K562 (cell line): Measurements from ENCODE around the gene IGF2R. TPM values are rescaled to one million over a fixed set of nuclear protein-coding genes. Genes with fewer than 3 reads are reported as not detected.

Experiments
- ATAC-seq: fragments of 200-7000 bp; cut with Tn5 transposase; 3 replicates; pipeline ENCODE4 v1.9.1; 2020; ENCODE audit warnings: moderate library complexity
- BruUV-seq: library from RNA; stranded (reverse); fragments of 400-500 nt; replicated peaks from 2 replicates; lab custom pipeline; 2021; lab: Mats Ljungman, UMichigan
- CTCF ChIA-PET: fragments of 300-600 bp; formaldehyde crosslinking; extraction: SDS; loops from one replicate; lab custom pipeline; 2021; ENCODE audit warnings: low intra/inter-chr PET ratio; lab: Yijun Ruan, JAX
- POLR2A ChIA-PET: fragments of 300-600, 350-650 bp; sonication (Branson Sonifier 250); formaldehyde crosslinking; extraction: SDS; loops from one replicate; lab custom pipeline; 2021; ENCODE audit warnings: antibody characterized with exemption, inconsistent platforms; lab: Yijun Ruan, JAX
- DNase-seq, 4 experiments: peaks; one replicate each; pipeline versions ENCODE4 v3.0.0 to v3.0.0-alpha.2; 2011 to 2018; ENCODE audit warnings: low spot score in 3 of 4, mixed read lengths in 3 of 4; ENCODE audit errors: extremely low read depth in 1 of 4
- FAIRE-seq: peaks from 2 replicates; lab custom pipeline; 2011; peaks lifted over from hg19 to GRCh38; lab: Jason Lieb, UNC
- H2AFZ ChIP-seq: 2 replicates; pipeline ENCODE4 v1.6.0; 2011; ENCODE audit warnings: low read depth, low read length, control low read depth, inconsistent platforms
- H3K27ac ChIP-seq: fragments of 200-600 bp; 3 replicates; pipeline ENCODE4 v1.8.0; 2011; ENCODE audit warnings: low read depth, mild to moderate bottlenecking, control low read depth, inconsistent platforms, low read length, moderate library complexity, mixed read lengths; ENCODE audit errors: extremely low read depth
- H3K27me3 ChIP-seq, 2 experiments: fragments of 300-600 bp in 1 of 2; 2 replicates in 1 of 2; 3 replicates in 1 of 2; pipeline versions ENCODE4 v1.6.0 to v1.8.0; 2011; ENCODE audit warnings: inconsistent platforms in 2 of 2, low read length in 2 of 2, mild to moderate bottlenecking in 1 of 2, mixed read lengths in 1 of 2, moderate library complexity in 1 of 2; ENCODE audit not compliant: control insufficient read depth in 2 of 2, insufficient read depth in 2 of 2
- H3K36me3 ChIP-seq: fragments of 300-600 bp; 3 replicates; pipeline ENCODE4 v1.8.0; 2011; ENCODE audit warnings: mild to moderate bottlenecking, low read length, inconsistent platforms; ENCODE audit not compliant: control insufficient read depth, insufficient read depth
- H3K4me1 ChIP-seq, 2 experiments: fragments of 200-600 bp in 1 of 2; replicated peaks in 1 of 2; 2 replicates in 1 of 2; 3 replicates in 1 of 2; pipeline versions ENCODE4 v1.5.1 to v1.8.0; 2011; ENCODE audit warnings: inconsistent platforms in 2 of 2, low read length in 2 of 2, mild to moderate bottlenecking in 1 of 2, mixed read lengths in 1 of 2, moderate library complexity in 1 of 2; ENCODE audit not compliant: control insufficient read depth in 2 of 2, insufficient read depth in 2 of 2
- H3K4me2 ChIP-seq: 2 replicates; pipeline ENCODE4 v1.6.1; 2011; ENCODE audit warnings: low read length, control low read depth, inconsistent platforms, mixed read lengths; ENCODE audit not compliant: insufficient read depth
- H3K4me3 ChIP-seq: fragments of 200-600 bp; sonication (generic), shearing (Covaris generic); 2 replicates; pipeline ENCODE4 v1.5.1; 2016; ENCODE audit warnings: control low read depth, inconsistent platforms
- H3K79me2 ChIP-seq: fragments of 200-600 bp; 3 replicates; pipeline ENCODE4 v1.8.0; 2011; ENCODE audit warnings: low read length, inconsistent platforms; ENCODE audit not compliant: control insufficient read depth, insufficient read depth
- H3K9ac ChIP-seq, 2 experiments: 2 replicates each; pipeline versions ENCODE4 v1.6.0 to v1.6.1; 2011; ENCODE audit warnings: low read depth in 2 of 2, low read length in 2 of 2, control low read depth in 1 of 2, inconsistent platforms in 1 of 2, mild to moderate bottlenecking in 1 of 2, mixed read lengths in 1 of 2; ENCODE audit not compliant: insufficient read depth in 1 of 2
- H3K9me1 ChIP-seq: one replicate; pipeline ENCODE4 v1.6.0; 2011; ENCODE audit warnings: inconsistent platforms, mild to moderate bottlenecking, low read length, moderate library complexity; ENCODE audit not compliant: control insufficient read depth, insufficient read depth
- H3K9me3 ChIP-seq: replicated peaks from 2 replicates; pipeline ENCODE4 v1.5.1; 2011; ENCODE audit warnings: low read depth, low read length, inconsistent platforms; ENCODE audit not compliant: control insufficient read depth, insufficient read depth
- H4K20me1 ChIP-seq: replicated peaks from 2 replicates; pipeline ENCODE4 v1.6.1; 2011; ENCODE audit warnings: low read length, inconsistent platforms, mixed read lengths; ENCODE audit not compliant: control insufficient read depth, insufficient read depth
- CHCHD3 ChIP-seq: fragments of 250-450 bp; sonication (Bioruptor Pico); IDR thresholded peaks from 2 replicates; pipeline ENCODE4 v2.1.2; 2022; ENCODE audit warnings: mild to moderate bottlenecking
- CTCFL ChIP-seq: IDR thresholded peaks from 2 replicates; pipeline ENCODE4 v1.6.1; 2011; ENCODE audit warnings: borderline replicate concordance, low read depth, mild to moderate bottlenecking, moderate library complexity, low read length; ENCODE audit not compliant: insufficient read depth, poor library complexity, severe bottlenecking
- HMG20A ChIP-seq: fragments of 450-650 bp; formaldehyde crosslinking; conservative IDR thresholded peaks from 2 replicates; pipeline ENCODE4 v1.4.0; 2020; ENCODE audit warnings: mild to moderate bottlenecking, mixed read lengths
- NR2F6 ChIP-seq: fragments of 450-650 bp; formaldehyde crosslinking; IDR thresholded peaks from 2 replicates; pipeline ENCODE4 v1.4.0; 2020; ENCODE audit warnings: mild to moderate bottlenecking
- PHF21A ChIP-seq: fragments of 450-650 bp; IDR thresholded peaks from 2 replicates; pipeline ENCODE4 v1.6.1; 2017; ENCODE audit warnings: low read depth, borderline replicate concordance
- ZNF316 ChIP-seq: fragments of 450-650 bp; IDR thresholded peaks from 2 replicates; pipeline ENCODE4 v1.6.1; 2016
- ZNF717 ChIP-seq: fragments of 250-450 bp; sonication (Bioruptor Pico); IDR thresholded peaks from 2 replicates; pipeline ENCODE4 v1.5.0; 2021
- ZNF75A ChIP-seq: fragments of 450-650 bp; formaldehyde crosslinking; IDR thresholded peaks from 2 replicates; pipeline ENCODE4 v1.4.0; 2020; ENCODE audit warnings: mild to moderate bottlenecking
- WGBS: fragments of 100-300 bp; shearing (Covaris generic); methylation state at CpG from one replicate; pipeline ENCODE4 v1.1.6; 2016; ENCODE audit warnings: low coverage, mixed read lengths; ENCODE audit not compliant: insufficient coverage; ENCODE audit errors: missing lambda C conversion rate; 5-methylcytosine and 5-hydroxymethylcytosine counted together
- in situ Hi-C: fragments of 300-500 bp; cut with MboI; formaldehyde crosslinking; loops from 4 replicates; pipeline ENCODE4 v1.15.0; 2018; ENCODE audit warnings: inconsistent platforms, mixed read lengths
- intact Hi-C: fragments of 100-400 bp; cut with micrococcal nuclease; formaldehyde crosslinking; loops from 2 replicates; pipeline ENCODE4 v1.14.2; 2022
- polyA plus RNA-seq, 8 experiments: library from polyadenylated mRNA; depleted of rRNA in 4 of 8; stranded (reverse) in 5 of 8; unstranded in 3 of 8; fragments of >200 nt; fragmentation: Nextera tagmentation in 2 of 8; fragmentation: Illumina TruSeq in 1 of 8; extraction: Ambion mirVana in 2 of 8; extraction: Trizol in 1 of 8; gene quantifications; 2 replicates each; pipeline versions ENCODE4 v1.2.1 to v1.2.3, GENCODE V29; 2011 to 2014; ENCODE audit warnings: inconsistent platforms in 1 of 8, missing spikeins in 1 of 8
- total RNA-seq, 7 experiments: library from RNA; depleted of rRNA in 6 of 7; stranded (reverse); fragments of >200 nt in 6 of 7; fragmentation: Illumina TruSeq in 2 of 7; extraction: Trizol in 2 of 7; gene quantifications; 2 replicates each; pipeline versions ENCODE4 v1.2.1 to v1.2.3, GENCODE V29; 2011 to 2021; ENCODE audit warnings: low replicate concordance in 1 of 7
- TF ChIP-seq, protein P1 (sequence below): fragments of 250-450 bp; sonication (Bioruptor Pico); IDR thresholded peaks from 2 replicates; pipeline ENCODE4 v1.8.0; 2021; ENCODE audit warnings: moderate library complexity, mild to moderate bottlenecking, inconsistent platforms
- TF ChIP-seq, protein P2 (sequence below): fragments of 450-650 bp; IDR thresholded peaks from 2 replicates; pipeline ENCODE4 v1.6.1; 2017; ENCODE audit warnings: antibody characterized with exemption, mild to moderate bottlenecking

IGF2R gene
- total and polyA plus RNA-seq, 9 of the 15 experiments (the other 6 are each of a cell fraction or from before 2014, with no cell fraction given), result 3.5 to 92.3 (median 34.5) TPM

DNA sequence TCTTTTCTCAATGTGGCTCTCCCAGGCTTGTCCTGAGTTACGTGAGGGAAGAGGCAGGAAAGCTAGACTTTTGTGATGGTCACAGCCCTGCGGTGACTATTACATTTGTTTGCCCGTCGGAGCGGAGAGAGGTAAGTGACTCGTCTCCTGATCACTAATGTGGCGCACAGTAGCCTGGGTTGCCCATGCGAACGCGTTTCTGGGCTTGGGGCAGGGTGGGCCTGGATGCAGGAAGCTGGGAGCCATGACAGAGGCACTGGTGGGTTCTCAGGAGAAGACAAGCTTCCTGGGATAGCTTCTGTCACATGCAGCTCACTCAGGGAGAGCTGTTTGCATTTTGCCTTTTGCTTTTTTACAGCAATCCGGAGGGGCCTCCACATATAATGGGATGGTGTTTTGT is 60.6 kb downstream of the IGF2R start:
- WGBS, result 98% methylated on average over 11 of the region's 11 CpGs
- POLR2A ChIA-PET, result interaction anchor here (0.6 kb wide), 1 partner anchor 19 kb away, joined by 3 read pairs; no protein-coding TSS in a partner anchor
- Histone ChIP-seq H4K20me1 (no peaks in the 10 kb centered on the region), H3K27me3 (no peaks in the 10 kb centered on the region), H3K9me1 (no peaks in the 10 kb centered on the region), H3K9me3 (no peaks in the 10 kb centered on the region), H3K4me1 (no peaks in the 10 kb centered on the region; a peak in 1 of 5 replicates), H2AFZ (no peak overlapping the region), H3K79me2 (no peaks in the 10 kb centered on the region), H3K9ac (peak overlapping the region in 1 of 2 experiments; percentile 70; a peak in 2 of 4 replicates), H3K4me3 (no peak overlapping the region), H3K4me2 (no peak overlapping the region), H3K36me3 (peaks cover 97% of the 10 kb centered on the region), H3K27ac (no peak overlapping the region)
- CTCF ChIA-PET, result no interaction called here
- no peak for DNase-seq
- intact Hi-C loops (loop anchor here (5.0 kb wide), 1 partner anchor 57 kb away; no protein-coding TSS in a partner anchor), in situ Hi-C loops (no loop called here)
- FAIRE-seq, result no peak
- TF ChIP-seq ZNF75A (CRISPR knock-in tag) (no peak), NR2F6 (CRISPR knock-in tag) (no peak), ZNF316 (no peak), HMG20A (no peak), CTCFL (no peak), CHCHD3 (CRISPR knock-in tag) (no peak), PHF21A (no peak), ZNF717 (no peak)
- TF ChIP-seq, protein P1, sequence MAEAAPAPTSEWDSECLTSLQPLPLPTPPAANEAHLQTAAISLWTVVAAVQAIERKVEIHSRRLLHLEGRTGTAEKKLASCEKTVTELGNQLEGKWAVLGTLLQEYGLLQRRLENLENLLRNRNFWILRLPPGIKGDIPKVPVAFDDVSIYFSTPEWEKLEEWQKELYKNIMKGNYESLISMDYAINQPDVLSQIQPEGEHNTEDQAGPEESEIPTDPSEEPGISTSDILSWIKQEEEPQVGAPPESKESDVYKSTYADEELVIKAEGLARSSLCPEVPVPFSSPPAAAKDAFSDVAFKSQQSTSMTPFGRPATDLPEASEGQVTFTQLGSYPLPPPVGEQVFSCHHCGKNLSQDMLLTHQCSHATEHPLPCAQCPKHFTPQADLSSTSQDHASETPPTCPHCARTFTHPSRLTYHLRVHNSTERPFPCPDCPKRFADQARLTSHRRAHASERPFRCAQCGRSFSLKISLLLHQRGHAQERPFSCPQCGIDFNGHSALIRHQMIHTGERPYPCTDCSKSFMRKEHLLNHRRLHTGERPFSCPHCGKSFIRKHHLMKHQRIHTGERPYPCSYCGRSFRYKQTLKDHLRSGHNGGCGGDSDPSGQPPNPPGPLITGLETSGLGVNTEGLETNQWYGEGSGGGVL (CRISPR knock-in tag), result no peak
- TF ChIP-seq, protein P2, sequence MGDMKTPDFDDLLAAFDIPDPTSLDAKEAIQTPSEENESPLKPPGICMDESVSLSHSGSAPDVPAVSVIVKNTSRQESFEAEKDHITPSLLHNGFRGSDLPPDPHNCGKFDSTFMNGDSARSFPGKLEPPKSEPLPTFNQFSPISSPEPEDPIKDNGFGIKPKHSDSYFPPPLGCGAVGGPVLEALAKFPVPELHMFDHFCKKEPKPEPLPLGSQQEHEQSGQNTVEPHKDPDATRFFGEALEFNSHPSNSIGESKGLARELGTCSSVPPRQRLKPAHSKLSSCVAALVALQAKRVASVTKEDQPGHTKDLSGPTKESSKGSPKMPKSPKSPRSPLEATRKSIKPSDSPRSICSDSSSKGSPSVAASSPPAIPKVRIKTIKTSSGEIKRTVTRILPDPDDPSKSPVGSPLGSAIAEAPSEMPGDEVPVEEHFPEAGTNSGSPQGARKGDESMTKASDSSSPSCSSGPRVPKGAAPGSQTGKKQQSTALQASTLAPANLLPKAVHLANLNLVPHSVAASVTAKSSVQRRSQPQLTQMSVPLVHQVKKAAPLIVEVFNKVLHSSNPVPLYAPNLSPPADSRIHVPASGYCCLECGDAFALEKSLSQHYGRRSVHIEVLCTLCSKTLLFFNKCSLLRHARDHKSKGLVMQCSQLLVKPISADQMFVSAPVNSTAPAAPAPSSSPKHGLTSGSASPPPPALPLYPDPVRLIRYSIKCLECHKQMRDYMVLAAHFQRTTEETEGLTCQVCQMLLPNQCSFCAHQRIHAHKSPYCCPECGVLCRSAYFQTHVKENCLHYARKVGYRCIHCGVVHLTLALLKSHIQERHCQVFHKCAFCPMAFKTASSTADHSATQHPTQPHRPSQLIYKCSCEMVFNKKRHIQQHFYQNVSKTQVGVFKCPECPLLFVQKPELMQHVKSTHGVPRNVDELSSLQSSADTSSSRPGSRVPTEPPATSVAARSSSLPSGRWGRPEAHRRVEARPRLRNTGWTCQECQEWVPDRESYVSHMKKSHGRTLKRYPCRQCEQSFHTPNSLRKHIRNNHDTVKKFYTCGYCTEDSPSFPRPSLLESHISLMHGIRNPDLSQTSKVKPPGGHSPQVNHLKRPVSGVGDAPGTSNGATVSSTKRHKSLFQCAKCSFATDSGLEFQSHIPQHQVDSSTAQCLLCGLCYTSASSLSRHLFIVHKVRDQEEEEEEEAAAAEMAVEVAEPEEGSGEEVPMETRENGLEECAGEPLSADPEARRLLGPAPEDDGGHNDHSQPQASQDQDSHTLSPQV, result no peak
- no peak for ATAC-seq
- BruUV-seq, result no TSS peak
